Suprapubic skin (tissue), 4 donors: ENCODE measurements around the gene KLF16. TPM values are rescaled to one million over a fixed set of nuclear protein-coding genes. Genes with fewer than 3 reads are reported as not detected.

ENCODE experiments used
- DNase-seq, 2 donors: peaks; one replicate each; pipeline ENCODE4 v3.0.0-alpha.2; 2019; ENCODE audit warnings: low spot score in 2 of 2
- H3K27ac ChIP-seq: fragments of 200-600 bp; sonication (generic); one replicate; pipeline ENCODE4 v1.5.1; 2019
- H3K27me3 ChIP-seq: fragments of 200-600 bp; sonication (generic); one replicate; pipeline ENCODE4 v1.5.1; 2019
- H3K36me3 ChIP-seq: fragments of 200-600 bp; sonication (generic); one replicate; pipeline ENCODE4 v1.5.1; 2019
- H3K4me1 ChIP-seq: fragments of 200-600 bp; sonication (generic); one replicate; pipeline ENCODE4 v1.5.1; 2019
- H3K4me3 ChIP-seq: fragments of 200-600 bp; sonication (generic); one replicate; pipeline ENCODE4 v1.5.1; 2019; ENCODE audit warnings: mild to moderate bottlenecking
- H3K9me3 ChIP-seq: fragments of 200-600 bp; sonication (generic); one replicate; pipeline ENCODE4 v1.5.1; 2019
- EP300 ChIP-seq: sonication (generic); formaldehyde crosslinking; IDR thresholded peaks from one replicate; pipeline ENCODE4 v1.6.1; 2017; ENCODE audit warnings: antibody characterized with exemption
- POLR2A ChIP-seq, 2 donors: fragments of 450-650 bp; IDR thresholded peaks; one replicate each; pipeline ENCODE4 v1.6.1; 2017; ENCODE audit warnings: antibody characterized with exemption in 2 of 2, mild to moderate bottlenecking in 2 of 2, moderate library complexity in 2 of 2
- POLR2AphosphoS5 ChIP-seq, 3 donors: sonication (generic); formaldehyde crosslinking; IDR thresholded peaks; one replicate each; pipeline ENCODE4 v1.6.1; 2017; ENCODE audit warnings: antibody characterized with exemption in 3 of 3
- WGBS: methylation state at CpG from one replicate; pipeline ENCODE4 v1.1.5; 2018; 5-methylcytosine and 5-hydroxymethylcytosine counted together
- total RNA-seq, 4 donors: library from RNA; depleted of rRNA; stranded (reverse); fragments of >200 nt; gene quantifications; one replicate each; pipeline ENCODE4 v1.1.0, GENCODE V29; 2016
- TF ChIP-seq, protein P1 (sequence below), 2 donors: fragments of 200-600 bp in 1 of 2; fragments of 450-650 bp in 1 of 2; sonication (generic) in 1 of 2; IDR thresholded peaks; one replicate each; pipeline ENCODE4 v1.5.1; 2016 to 2019; ENCODE audit warnings: antibody characterized with exemption in 2 of 2, mild to moderate bottlenecking in 1 of 2, moderate library complexity in 1 of 2

KLF16 gene
- total RNA-seq, 4 donors from 2014 or later = 12.1 to 30.8 (median 20.9) TPM

GRCh38 chr19:1819341-1820255 is 43.8 kb downstream of the KLF16 start:
- no peak overlapping the region for H3K4me3 ChIP-seq
- no peak for TF ChIP-seq EP300
- no peak for TF ChIP-seq POLR2A (IDR thresholded peaks at IDR 0.05)
- no peak for TF ChIP-seq POLR2AphosphoS5 (IDR thresholded peaks at IDR 0.05)
- TF ChIP-seq, protein P1, sequence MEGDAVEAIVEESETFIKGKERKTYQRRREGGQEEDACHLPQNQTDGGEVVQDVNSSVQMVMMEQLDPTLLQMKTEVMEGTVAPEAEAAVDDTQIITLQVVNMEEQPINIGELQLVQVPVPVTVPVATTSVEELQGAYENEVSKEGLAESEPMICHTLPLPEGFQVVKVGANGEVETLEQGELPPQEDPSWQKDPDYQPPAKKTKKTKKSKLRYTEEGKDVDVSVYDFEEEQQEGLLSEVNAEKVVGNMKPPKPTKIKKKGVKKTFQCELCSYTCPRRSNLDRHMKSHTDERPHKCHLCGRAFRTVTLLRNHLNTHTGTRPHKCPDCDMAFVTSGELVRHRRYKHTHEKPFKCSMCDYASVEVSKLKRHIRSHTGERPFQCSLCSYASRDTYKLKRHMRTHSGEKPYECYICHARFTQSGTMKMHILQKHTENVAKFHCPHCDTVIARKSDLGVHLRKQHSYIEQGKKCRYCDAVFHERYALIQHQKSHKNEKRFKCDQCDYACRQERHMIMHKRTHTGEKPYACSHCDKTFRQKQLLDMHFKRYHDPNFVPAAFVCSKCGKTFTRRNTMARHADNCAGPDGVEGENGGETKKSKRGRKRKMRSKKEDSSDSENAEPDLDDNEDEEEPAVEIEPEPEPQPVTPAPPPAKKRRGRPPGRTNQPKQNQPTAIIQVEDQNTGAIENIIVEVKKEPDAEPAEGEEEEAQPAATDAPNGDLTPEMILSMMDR (IDR thresholded peaks at IDR 0.05) = no peak
- no peak for DNase-seq
- 92% methylated on average over 27 of the region's 43 CpGs for WGBS
- H3K27ac ChIP-seq = no peak overlapping the region
- H3K9me3 ChIP-seq = no peaks in the 10 kb centered on the region
- H3K4me1 ChIP-seq = no peaks in the 10 kb centered on the region
- peaks cover 95% of the 10 kb centered on the region for H3K36me3 ChIP-seq
- no peaks in the 10 kb centered on the region for H3K27me3 ChIP-seq

DNA sequence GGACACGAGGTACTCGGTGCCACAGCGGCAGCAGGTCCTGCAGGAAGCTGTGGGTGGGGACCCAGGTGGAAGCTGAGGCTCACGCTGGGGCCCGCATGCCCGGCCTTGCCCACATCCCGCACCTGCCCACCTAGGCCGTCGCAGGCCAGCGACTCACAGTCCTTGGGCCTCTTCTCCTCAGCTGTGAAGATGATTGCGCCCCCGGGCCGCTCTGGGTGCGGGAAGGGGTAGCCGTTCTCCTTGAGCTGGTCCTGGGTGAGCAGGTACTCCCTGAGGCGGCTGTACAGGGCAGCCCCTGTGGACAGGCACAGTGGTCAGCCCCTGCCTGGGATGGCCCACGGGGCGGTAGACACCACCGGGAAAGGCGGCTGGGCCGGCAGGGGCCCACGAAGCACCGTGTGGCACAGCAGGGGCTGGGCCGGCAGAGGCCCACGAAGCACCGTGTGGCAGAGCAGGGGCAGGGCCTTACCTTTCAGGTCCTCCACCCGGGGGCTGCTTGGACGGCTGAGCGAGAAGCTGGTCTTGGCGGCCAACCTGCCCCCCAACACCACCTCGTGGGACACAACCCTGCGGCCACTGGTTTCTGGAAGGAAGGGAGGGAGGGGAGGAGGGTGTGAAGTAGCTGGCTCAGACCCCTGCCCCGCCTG is 44.7 kb downstream of the KLF16 start:
- no peak overlapping the region for H3K27ac ChIP-seq
- H3K4me3 ChIP-seq = no peak overlapping the region
- peaks cover 86% of the 10 kb centered on the region for H3K36me3 ChIP-seq
- TF ChIP-seq EP300 = no peak
- TF ChIP-seq POLR2AphosphoS5 (IDR thresholded peaks at IDR 0.05) = no peak
- TF ChIP-seq, protein P1 (IDR thresholded peaks at IDR 0.05) = no peak
- no peak for TF ChIP-seq POLR2A (IDR thresholded peaks at IDR 0.05)
- no peaks in the 10 kb centered on the region for H3K9me3 ChIP-seq
- DNase-seq = no peak
- H3K4me1 ChIP-seq = no peaks in the 10 kb centered on the region
- H3K27me3 ChIP-seq = no peaks in the 10 kb centered on the region
- 87% methylated on average over 7 of the region's 33 CpGs for WGBS

GRCh38 chr19:1817553-1818179 is 45.7 kb downstream of the KLF16 start:
- no peak for DNase-seq
- H3K9me3 ChIP-seq = no peaks in the 10 kb centered on the region
- H3K27me3 ChIP-seq = no peaks in the 10 kb centered on the region
- TF ChIP-seq POLR2AphosphoS5 (IDR thresholded peaks at IDR 0.05) = no peak
- peaks cover 8% of the 10 kb centered on the region for H3K4me1 ChIP-seq
- WGBS = 94% methylated on average over 3 of the region's 25 CpGs
- H3K27ac ChIP-seq = no peak overlapping the region
- H3K36me3 ChIP-seq = peaks cover 77% of the 10 kb centered on the region
- no peak overlapping the region for H3K4me3 ChIP-seq

DNA sequence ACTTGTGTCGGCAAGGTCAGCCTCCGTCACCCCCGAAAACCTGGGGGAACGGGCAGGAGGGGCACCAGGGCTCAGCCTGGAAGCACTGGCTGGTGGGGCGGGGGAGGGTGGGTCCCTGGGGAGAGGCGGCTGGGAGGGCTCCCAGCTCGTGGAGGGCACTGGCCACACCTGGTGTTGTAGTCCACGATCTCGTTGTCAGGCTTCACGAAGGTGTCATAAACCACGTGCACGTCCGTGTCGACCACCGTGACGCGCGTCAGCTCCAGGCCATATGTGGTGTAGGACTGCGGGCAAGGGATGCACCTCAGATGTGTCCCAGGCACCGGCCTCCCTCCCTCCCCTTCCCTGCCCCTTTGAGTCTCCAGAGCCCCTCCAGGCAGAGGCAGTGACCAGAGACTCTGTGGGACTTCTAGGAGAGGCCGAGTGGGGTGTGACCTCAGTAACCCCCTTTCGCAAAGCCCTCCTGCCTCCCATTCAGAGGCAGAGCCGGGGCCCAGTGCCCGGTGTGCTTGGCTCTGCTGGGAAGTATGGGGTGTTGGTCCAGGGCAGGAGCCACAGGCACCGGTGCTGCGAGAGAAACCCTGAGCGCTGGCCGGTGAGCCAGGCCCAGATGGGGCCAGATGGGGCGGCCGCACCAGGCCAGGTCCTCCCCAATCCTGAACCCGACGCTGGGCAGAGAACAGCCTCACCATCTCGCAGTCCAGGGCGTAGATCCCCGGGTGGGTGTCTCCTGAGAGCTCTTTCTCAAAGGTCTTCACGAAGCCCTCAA is 46.7 kb downstream of the KLF16 start:
- no peak for DNase-seq
- Histone ChIP-seq H3K4me1 (peaks cover 18% of the 10 kb centered on the region), H3K27ac (no peak overlapping the region), H3K9me3 (no peaks in the 10 kb centered on the region), H3K4me3 (no peak overlapping the region), H3K27me3 (no peaks in the 10 kb centered on the region), H3K36me3 (peaks cover 67% of the 10 kb centered on the region)
- WGBS = 96% methylated on average over 14 of the region's 36 CpGs
- TF ChIP-seq POLR2AphosphoS5 (IDR thresholded peaks at IDR 0.05) (no peak), EP300 (no peak), POLR2A (IDR thresholded peaks at IDR 0.05) (no peak)
- TF ChIP-seq, protein P1 (IDR thresholded peaks at IDR 0.05) = no peak
